ENCODE data around the gene DENND2A.
"Not testable (repeated sequence)": the region's sequence is repeated elsewhere in the genome, so short reads cannot be mapped to it uniquely, and the experiment has no call there.

The DENND2A gene

GRCh38 chr7:140673063-140673773, 32.6 kb upstream of the DENND2A start:
- DNase-seq (ENCODE audit: low read depth, low spot score): peak; percentile 65

- no peak for DNase-seq (ENCODE audit: low read depth, low spot score)
These were observed 31.9 kb upstream of the DENND2A start, which contains the start of gene ADCK2 for GRCh38 chr7:140672382-140673062. Gene ADCK2, plus strand, starts transcription at chr7:140672945. Its CDS starts 386 bp downstream, at chr7:140673331.

GRCh38 chr7:140671966-140672365, 31.4 kb upstream of the DENND2A start:
- no peak for DNase-seq (ENCODE audit: low read depth, low spot score)

GRCh38 chr7:140670343-140670935, 29.8 kb upstream of the DENND2A start:
- no peak for DNase-seq (ENCODE audit: low read depth, low spot score)

- not testable (repeated sequence) for DNase-seq (ENCODE audit: low read depth, low spot score)
These were observed 29.2 kb upstream of the DENND2A start for GRCh38 chr7:140669862-140670261.

DNA sequence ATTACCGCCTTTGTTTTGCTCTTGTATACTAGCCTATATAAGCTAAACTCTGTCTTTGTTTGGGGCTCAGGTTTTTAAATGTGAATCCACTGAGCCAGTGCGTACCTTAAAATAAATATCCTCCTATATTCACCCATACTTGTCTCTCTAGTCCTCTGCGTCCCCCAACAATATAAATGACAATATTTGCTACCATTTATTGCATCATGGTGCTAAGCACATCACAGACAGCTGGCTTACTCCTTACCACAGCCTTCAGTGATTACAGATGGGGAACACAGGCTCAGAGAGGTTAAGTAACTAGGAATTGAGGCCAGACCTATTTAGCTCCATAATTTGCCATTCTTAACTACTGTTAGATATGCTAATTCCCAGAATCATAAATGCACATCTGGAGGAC, 28.7 kb upstream of the DENND2A start:
- no peak for DNase-seq (ENCODE audit: low read depth, low spot score)

- no peak for DNase-seq (ENCODE audit: low read depth, low spot score)
These were observed 28.0 kb upstream of the DENND2A start for GRCh38 chr7:140668641-140669040.

- DNase-seq (ENCODE audit: low read depth, low spot score): no peak
These were observed 26.9 kb upstream of the DENND2A start for GRCh38 chr7:140667476-140667875.

- DNase-seq (ENCODE audit: low read depth, low spot score): not testable (repeated sequence)
These were observed 22.3 kb upstream of the DENND2A start for GRCh38 chr7:140662938-140663337.

DNA sequence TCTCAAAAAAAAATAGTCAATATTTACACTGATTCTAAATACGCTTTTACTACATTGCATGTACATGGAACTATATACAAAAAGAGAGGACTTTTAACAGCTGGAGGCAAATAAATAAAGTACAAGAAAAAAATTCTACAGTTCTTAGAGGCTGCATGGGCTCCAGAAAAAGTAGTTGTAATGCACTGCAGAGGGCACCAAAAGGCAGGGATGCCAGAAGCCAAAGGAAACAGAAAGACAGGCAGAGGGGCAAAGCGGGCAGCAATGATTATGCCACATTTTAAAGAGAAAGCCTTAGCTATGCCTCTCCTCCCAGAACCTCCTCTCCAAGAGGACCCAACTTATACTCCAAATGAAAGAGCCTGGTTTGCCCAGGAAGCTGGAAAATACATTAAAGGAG, 20.5 kb upstream of the DENND2A start:
- no peak for DNase-seq (ENCODE audit: low read depth, low spot score)

DNA sequence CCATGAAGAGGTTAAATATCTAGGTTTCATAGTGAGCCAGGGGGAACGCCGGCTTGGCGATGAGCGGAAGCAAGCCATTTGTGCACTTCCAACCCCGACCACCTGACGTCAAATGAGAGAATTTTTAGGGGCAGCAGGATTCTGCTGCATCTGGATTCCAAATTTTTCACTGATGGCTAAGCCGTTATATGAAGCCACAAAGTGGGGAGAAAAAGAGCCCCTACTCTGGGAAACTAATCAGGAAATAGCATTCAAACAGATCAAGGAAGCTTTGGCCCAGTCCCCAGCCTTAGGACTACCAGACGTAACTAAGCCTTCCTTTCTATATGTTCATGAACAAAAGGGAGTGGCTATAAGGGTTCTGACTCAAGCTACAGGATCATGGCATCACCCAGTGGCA, 19.2 kb upstream of the DENND2A start:
- no peak for DNase-seq (ENCODE audit: low read depth, low spot score)

- DNase-seq (ENCODE audit: low read depth, low spot score): no peak
These were observed 17.3 kb upstream of the DENND2A start for GRCh38 chr7:140657891-140658290.

DNA sequence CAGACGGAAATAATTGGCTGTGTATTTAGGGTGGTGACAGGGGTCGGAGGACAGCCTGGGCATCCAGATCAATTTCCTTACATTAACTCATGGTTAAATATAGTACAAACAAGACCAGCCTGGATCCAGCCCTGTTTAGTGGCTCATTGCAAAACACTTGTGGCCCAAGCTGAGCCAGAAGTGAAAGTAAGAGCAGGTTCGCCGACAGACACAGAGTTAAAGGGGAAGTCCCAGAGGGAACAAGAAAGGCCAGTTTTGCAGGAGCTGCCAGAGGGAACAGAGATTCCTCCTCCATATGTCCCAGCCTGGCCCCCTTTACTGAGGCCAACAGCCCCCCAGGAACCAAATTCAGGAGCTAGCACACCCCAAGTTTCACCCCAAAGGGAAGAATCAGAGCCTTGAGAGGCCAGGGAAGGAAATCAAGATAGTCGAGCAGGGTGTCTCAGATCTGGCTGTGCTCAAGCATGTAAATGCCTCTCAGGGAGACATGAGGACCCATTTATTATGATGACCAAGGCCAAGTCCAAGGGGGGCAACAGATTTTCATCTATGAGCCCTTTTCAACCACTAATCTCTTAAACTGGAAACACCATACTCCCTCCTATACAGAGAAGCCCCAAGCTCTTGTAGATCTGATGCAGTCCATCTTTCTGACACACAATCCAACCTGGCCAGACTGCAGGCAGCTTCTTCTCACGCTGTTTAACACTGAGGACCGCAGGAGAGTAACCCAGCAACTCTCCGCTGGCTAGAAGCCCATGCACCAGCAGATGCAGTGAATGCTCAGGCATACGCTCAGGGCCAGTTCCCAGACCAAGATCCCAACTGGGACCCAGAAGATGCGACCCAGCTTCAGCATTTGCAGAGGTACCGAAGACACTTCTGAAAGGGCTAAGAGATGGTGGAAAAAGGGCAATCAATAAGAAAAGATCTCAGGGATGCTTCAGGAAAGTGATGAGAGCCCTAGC, 16.2 kb upstream of the DENND2A start:
- DNase-seq (ENCODE audit: low read depth, low spot score): peak; percentile 31

GRCh38 chr7:140655511-140656408, 15.1 kb upstream of the DENND2A start:
- DNase-seq (ENCODE audit: low read depth, low spot score): no peak

- no peak for DNase-seq (ENCODE audit: low read depth, low spot score)
These were observed 14.0 kb upstream of the DENND2A start for GRCh38 chr7:140654661-140655060.

- DNase-seq (ENCODE audit: low read depth, low spot score): no peak
These were observed 13.4 kb upstream of the DENND2A start for GRCh38 chr7:140654109-140654387.

DNA sequence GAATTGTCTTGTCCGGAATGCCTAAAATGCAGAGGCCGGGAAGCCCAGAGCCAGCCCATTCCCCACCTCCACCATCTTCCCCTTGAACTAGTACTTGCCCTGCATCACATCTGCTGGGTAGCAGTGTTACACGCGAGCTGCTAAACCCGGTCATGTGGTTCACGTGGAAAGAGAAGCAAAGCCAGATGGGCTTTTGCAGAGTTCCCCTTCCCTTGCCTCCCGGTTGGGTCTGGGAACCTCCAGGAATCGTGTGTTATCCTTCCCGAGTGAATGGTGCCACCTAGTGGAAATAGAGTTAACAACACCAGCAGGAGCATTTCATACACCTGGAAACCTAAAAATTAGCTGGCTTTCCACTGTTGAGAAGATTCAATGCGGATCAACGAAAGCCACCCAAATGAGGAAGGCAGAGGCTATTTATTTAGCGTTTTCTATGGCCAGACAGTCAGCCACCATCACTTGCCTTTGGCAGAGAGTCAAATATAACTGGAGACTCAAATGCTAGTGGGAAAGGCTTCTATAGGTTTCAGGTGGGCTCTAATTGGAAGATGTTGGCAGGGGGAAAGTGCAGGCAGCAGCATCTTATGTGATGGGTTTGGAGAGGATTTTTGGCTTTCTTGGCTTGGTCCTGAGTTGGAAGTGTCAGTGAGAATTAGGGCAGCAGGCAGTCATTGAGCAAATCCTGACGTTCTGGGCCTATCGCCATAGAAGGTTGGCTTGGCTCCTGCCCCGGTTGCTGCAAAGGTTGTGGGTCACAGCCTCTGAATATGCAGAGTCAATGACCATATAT, 12.9 kb upstream of the DENND2A start:
- DNase-seq (ENCODE audit: low read depth, low spot score): peak; percentile 87

DNA sequence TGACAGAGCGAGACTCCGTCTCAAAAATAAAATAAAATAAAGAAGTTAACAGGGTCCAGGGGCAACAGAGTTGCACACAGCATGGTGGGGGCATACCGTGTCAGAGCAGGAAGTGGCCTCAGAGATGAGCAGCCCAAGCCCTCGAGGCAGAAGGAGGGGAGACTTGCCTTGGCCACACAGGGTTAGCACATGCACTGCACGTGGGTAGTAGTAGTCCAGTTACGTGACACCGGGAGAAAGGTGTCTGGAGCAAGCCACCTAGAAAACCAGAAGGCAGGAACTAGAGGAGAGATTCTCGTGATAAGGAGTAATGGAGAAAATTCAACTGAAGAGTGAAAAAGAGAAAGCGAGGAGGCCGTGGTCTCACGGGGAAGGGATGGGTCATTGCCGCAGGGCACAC, 9.8 kb upstream of the DENND2A start:
- DNase-seq (ENCODE audit: low read depth, low spot score): no peak

- no peak for DNase-seq (ENCODE audit: low read depth, low spot score)
These were observed 9.1 kb upstream of the DENND2A start for GRCh38 chr7:140649556-140650205.
